Loucy (cell line): ENCODE data around the gene SPEG.

Experiments
- H2AFZ ChIP-seq: fragments of 200-600 bp; sonication (generic); 2 replicates; pipeline ENCODE4 v1.6.0; 2016; ENCODE audit warnings: antibody characterized with exemption, mild to moderate bottlenecking, low read length, moderate library complexity
- H3F3A ChIP-seq: fragments of 200-600 bp; 2 replicates; pipeline ENCODE4 v1.6.0; 2016; ENCODE audit warnings: antibody characterized with exemption, low read depth, mild to moderate bottlenecking
- H3K27me3 ChIP-seq: fragments of 200-600 bp; sonication (generic); 2 replicates; pipeline ENCODE4 v1.6.1; 2014; ENCODE audit warnings: low read length, mild to moderate bottlenecking; ENCODE audit not compliant: insufficient read depth, poor library complexity, severe bottlenecking
- H3K36me3 ChIP-seq: fragments of 200-600 bp; sonication (generic); 2 replicates; pipeline ENCODE4 v1.6.1; 2016; ENCODE audit warnings: low read length; ENCODE audit not compliant: insufficient read depth
- H3K4me1 ChIP-seq: fragments of 200-600 bp; sonication (generic); 2 replicates; pipeline ENCODE4 v1.5.1; 2014; ENCODE audit warnings: low read length, mild to moderate bottlenecking; ENCODE audit not compliant: insufficient read depth, poor library complexity, severe bottlenecking
- H3K4me2 ChIP-seq: fragments of 200-600 bp; sonication (generic); 2 replicates; pipeline ENCODE4 v1.6.0; 2014; ENCODE audit warnings: antibody characterized with exemption, low read length, low read depth, mild to moderate bottlenecking; ENCODE audit not compliant: poor library complexity, severe bottlenecking
- H3K4me3 ChIP-seq: fragments of 200-600 bp; sonication (generic); 2 replicates; pipeline ENCODE4 v1.5.1; 2014; ENCODE audit warnings: low read length, mild to moderate bottlenecking, mixed read lengths; ENCODE audit not compliant: poor library complexity, severe bottlenecking
- H3K79me2 ChIP-seq: fragments of 200-600 bp; sonication (generic); 2 replicates; pipeline ENCODE4 v1.6.1; 2014; ENCODE audit warnings: low read length; ENCODE audit not compliant: insufficient read depth
- H3K9ac ChIP-seq: fragments of 200-600 bp; sonication (generic); 2 replicates; pipeline ENCODE4 v1.6.0; 2014; ENCODE audit warnings: mild to moderate bottlenecking, low read depth, low read length, moderate library complexity; ENCODE audit not compliant: poor library complexity, severe bottlenecking
- H3K9me2 ChIP-seq: fragments of 200-600 bp; sonication (generic); replicated peaks from 2 replicates; pipeline ENCODE4 v1.6.1; 2016; ENCODE audit warnings: low read depth, low read length, mixed read lengths
- H3K9me3 ChIP-seq: fragments of 200-600 bp; sonication (generic); 2 replicates; pipeline ENCODE4 v1.6.1; 2014; ENCODE audit warnings: mild to moderate bottlenecking, antibody characterized with exemption, low read length, low read depth; ENCODE audit not compliant: insufficient read depth
- H4K20me1 ChIP-seq: fragments of 200-600 bp; sonication (generic); 2 replicates; pipeline ENCODE4 v1.6.0; 2014; ENCODE audit warnings: antibody characterized with exemption, low read length, mild to moderate bottlenecking; ENCODE audit not compliant: insufficient read depth, poor library complexity, severe bottlenecking
- EZH2phosphoT487 ChIP-seq: fragments of 200-600 bp; IDR thresholded peaks from 2 replicates; pipeline ENCODE4 v1.6.1; 2018; ENCODE audit warnings: antibody characterized with exemption, mild to moderate bottlenecking, moderate library complexity, borderline replicate concordance
- TF ChIP-seq, protein P1 (sequence below): fragments of 200-600 bp; sonication (generic); conservative IDR thresholded peaks from 2 replicates; pipeline ENCODE4 v1.5.1; 2014; ENCODE audit warnings: mild to moderate bottlenecking, antibody characterized with exemption, low read length

SPEG gene

DNA sequence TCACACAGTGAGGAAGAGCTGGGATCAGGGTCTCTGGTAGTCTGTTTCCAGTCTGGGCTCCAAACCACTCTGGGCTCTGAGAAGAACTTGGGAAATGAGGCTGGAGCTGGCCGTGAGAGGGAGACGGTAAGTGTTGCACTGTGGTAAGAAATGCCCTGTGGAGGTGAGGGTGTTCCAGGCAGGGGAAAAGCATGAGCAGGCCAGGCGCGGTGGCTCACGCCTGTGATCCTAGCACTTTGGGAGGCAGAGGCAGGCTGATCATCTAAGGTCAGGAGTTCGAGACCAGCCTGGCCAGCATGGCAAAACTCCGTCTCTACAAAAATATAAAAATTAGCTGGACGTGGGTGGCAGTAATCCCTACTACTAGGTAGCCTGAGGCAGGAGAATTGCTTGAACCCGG is 30.8 kb upstream of the SPEG start:
- H3K9me3 ChIP-seq = no peaks in the 10 kb centered on the region
- H4K20me1 ChIP-seq = no peaks in the 10 kb centered on the region
- H3K27me3 ChIP-seq = no peaks in the 10 kb centered on the region
- no peaks in the 10 kb centered on the region for H3F3A ChIP-seq
- no peaks in the 10 kb centered on the region for H3K9me2 ChIP-seq
- H3K9ac ChIP-seq = no peak overlapping the region
- TF ChIP-seq, protein P1, sequence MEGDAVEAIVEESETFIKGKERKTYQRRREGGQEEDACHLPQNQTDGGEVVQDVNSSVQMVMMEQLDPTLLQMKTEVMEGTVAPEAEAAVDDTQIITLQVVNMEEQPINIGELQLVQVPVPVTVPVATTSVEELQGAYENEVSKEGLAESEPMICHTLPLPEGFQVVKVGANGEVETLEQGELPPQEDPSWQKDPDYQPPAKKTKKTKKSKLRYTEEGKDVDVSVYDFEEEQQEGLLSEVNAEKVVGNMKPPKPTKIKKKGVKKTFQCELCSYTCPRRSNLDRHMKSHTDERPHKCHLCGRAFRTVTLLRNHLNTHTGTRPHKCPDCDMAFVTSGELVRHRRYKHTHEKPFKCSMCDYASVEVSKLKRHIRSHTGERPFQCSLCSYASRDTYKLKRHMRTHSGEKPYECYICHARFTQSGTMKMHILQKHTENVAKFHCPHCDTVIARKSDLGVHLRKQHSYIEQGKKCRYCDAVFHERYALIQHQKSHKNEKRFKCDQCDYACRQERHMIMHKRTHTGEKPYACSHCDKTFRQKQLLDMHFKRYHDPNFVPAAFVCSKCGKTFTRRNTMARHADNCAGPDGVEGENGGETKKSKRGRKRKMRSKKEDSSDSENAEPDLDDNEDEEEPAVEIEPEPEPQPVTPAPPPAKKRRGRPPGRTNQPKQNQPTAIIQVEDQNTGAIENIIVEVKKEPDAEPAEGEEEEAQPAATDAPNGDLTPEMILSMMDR = no peak
- no peak for TF ChIP-seq EZH2phosphoT487
- H2AFZ ChIP-seq = no peak overlapping the region
- H3K4me2 ChIP-seq = no peak overlapping the region
- H3K36me3 ChIP-seq = no peaks in the 10 kb centered on the region
- H3K79me2 ChIP-seq = no peaks in the 10 kb centered on the region
- no peaks in the 10 kb centered on the region for H3K4me1 ChIP-seq
- H3K4me3 ChIP-seq = no peak overlapping the region

DNA sequence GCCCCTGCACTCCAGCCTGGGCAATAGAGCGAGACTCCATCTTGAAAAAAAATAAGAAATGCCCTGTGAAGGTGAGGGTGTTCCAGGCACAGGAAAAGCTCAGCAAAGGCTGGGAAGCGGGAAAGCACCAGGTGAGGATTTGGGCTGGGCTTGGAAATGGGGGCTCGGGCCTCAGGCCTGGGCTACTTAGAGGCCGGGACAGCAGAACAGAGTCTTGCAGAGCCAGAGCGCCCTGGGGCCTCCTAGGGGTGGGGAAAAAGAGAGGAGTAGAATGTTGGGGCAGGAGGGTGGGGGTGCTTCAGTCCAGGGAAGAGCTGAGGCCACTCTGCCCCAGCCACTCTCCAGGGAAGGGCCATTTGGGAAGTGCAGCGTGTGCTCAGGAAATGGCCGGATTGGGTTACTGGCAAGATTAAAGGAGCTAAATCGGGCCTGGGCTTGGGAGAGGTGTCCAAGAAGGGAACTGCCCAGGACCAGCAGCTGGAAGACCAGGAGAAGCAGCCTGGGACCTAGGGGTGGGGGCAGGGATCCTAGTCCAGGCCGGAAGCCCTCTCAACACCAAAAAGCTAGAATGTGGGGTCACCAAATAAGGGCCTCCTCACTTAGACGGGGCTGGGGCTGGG is 30.2 kb upstream of the SPEG start:
- Histone ChIP-seq H3K36me3 (no peaks in the 10 kb centered on the region), H3K9me3 (no peaks in the 10 kb centered on the region), H3K27me3 (no peaks in the 10 kb centered on the region), H3K9me2 (no peaks in the 10 kb centered on the region), H3K9ac (no peak overlapping the region), H4K20me1 (no peaks in the 10 kb centered on the region), H3F3A (no peaks in the 10 kb centered on the region), H3K4me2 (no peak overlapping the region), H3K4me1 (no peaks in the 10 kb centered on the region), H2AFZ (no peak overlapping the region), H3K79me2 (no peaks in the 10 kb centered on the region), H3K4me3 (no peak overlapping the region)
- TF ChIP-seq, protein P1 = no peak
- no peak for TF ChIP-seq EZH2phosphoT487

DNA sequence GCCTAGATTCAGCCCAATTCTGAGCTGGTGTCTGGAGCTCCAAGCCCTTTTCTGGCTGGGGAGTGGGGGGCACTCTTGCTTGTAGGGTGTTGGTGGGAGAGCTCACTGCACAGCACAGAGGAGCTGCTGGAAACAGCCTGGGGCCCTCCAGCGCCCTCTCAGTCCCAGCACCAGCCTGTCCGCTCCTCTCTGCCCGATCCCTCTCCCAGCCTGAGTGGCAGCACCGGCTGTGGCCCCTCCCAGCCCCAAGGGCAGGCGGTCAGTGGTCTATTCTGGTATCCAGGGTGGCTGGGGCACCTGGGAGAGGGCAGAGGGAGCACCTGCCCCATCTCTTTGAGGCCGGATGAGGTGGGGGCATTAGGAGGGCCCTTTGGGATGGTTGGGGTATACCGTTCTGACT is 29.7 kb upstream of the SPEG start:
- Histone ChIP-seq H3K4me3 (no peak overlapping the region), H3K9ac (no peak overlapping the region), H3K36me3 (no peaks in the 10 kb centered on the region), H3K27me3 (no peaks in the 10 kb centered on the region), H3K4me2 (no peak overlapping the region), H2AFZ (no peak overlapping the region), H3K4me1 (no peaks in the 10 kb centered on the region), H3K9me2 (no peaks in the 10 kb centered on the region), H3K79me2 (no peaks in the 10 kb centered on the region), H3K9me3 (no peaks in the 10 kb centered on the region), H4K20me1 (no peaks in the 10 kb centered on the region), H3F3A (no peaks in the 10 kb centered on the region)
- TF ChIP-seq, protein P1 = no peak
